Adipose tissue (tissue), 3 donors: Measurements from ENCODE around the gene ST8SIA4. TPM values are rescaled to one million over a fixed set of nuclear protein-coding genes. Genes with fewer than 3 reads are reported as not detected.

Source experiments
- H3K27ac ChIP-seq: one replicate; pipeline ENCODE4 v1.5.1; 2013; ENCODE audit warnings: low read depth, low read length
- WGBS, 3 donors: extraction: QIAGEN DNeasy Blood & Tissue Kit; methylation state at CpG; one replicate each; pipeline ENCODE4 v1.1.7; 2013; 5-methylcytosine and 5-hydroxymethylcytosine counted together
- polyA plus RNA-seq, 3 donors: library from polyadenylated mRNA; stranded (reverse); fragments of 200-250 nt; gene quantifications; one replicate each; pipeline ENCODE4 v1.2.3, GENCODE V29; 2013
- donor health status: healthy with polysubstance abuse.
- donor health status: Bipolar disorder and iron deficiency.
- donor health status: healthy.

The ST8SIA4 gene, protein sequence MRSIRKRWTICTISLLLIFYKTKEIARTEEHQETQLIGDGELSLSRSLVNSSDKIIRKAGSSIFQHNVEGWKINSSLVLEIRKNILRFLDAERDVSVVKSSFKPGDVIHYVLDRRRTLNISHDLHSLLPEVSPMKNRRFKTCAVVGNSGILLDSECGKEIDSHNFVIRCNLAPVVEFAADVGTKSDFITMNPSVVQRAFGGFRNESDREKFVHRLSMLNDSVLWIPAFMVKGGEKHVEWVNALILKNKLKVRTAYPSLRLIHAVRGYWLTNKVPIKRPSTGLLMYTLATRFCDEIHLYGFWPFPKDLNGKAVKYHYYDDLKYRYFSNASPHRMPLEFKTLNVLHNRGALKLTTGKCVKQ
- 1 to 10 TPM in 2 of 3 donors, under 1 TPM in 1; 0.45 to 3.1 (median 2.7) TPM for polyA plus RNA-seq

DNA sequence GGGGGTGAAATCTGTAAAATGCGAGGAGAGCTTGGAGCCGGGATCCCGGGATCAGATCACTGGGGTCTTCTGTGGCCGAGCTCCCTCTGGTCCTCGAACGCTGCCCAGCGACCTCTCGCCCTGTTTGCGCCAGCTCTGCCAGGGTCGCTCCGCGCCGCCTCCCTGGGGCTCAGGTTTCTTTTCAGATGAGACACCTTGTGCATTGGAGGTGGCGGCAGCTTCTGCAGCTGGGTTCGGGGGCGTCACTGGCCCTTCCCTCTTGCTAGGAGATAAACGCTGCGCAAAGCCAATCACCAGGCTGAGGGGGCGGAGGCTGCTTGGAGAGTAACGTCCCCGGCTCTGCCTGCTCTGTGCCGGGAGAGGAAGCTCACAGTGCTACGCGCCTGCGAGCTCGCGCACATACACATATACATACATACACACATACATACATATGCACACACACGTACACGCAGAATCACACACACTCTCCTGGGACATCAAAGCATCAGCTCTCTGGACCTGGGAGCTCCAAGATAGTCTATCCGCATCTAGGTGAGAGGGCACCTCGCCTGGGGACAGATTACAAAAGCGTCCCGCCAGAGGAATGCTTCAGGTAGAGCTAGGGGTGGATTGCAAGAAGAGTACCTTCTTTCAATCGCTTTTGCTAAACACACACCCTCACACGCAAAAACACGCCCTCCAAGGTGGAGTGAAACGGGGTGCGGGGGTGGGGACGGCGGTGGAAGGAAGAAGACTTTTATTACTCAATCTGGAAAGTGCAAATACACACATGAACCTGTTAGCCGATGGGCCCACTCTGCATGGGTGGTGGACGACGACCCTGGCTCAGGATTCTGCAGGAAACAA is at the start of gene ST8SIA4:
Gene ST8SIA4, minus strand, starts transcription at position 244 of the 849 bp plus-strand sequence. CDS start 327 bp downstream, outside the sequence.
- WGBS, 3 donors = 0 to 1% (median 1%) methylated on average over 42 to 43 of the region's 43 CpGs
- no peak within 1 kb of the TSS for H3K27ac ChIP-seq

GRCh38 chr5:100950985-100951384 is 47.9 kb upstream of the ST8SIA4 start:
- 66 to 76% (median 67%) methylated on average over 4 of the region's 4 CpGs for WGBS, 3 donors
- no peak overlapping the region for H3K27ac ChIP-seq

DNA sequence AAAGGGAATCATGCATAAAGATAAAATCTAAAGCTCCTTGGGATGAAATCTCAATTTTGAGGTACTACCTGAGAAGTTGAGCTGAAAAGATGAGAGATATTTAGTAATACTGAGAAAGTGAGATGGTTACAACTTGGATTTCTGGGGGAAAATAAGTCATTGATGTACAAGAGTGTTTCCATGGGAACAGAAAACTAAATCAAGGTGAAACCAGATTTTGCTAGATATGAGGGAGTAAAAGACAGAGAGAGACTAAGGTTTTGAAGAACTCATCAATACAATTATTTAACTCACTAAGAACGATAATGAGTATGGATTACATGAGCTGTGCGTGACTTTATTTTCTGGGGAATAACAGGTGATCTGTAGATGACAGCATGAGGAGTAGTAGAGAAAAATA is 10.2 kb upstream of the ST8SIA4 start:
- no peak overlapping the region for H3K27ac ChIP-seq
- 83 to 97% (median 93%) methylated on average over 2 of the region's 2 CpGs for WGBS, 3 donors

DNA sequence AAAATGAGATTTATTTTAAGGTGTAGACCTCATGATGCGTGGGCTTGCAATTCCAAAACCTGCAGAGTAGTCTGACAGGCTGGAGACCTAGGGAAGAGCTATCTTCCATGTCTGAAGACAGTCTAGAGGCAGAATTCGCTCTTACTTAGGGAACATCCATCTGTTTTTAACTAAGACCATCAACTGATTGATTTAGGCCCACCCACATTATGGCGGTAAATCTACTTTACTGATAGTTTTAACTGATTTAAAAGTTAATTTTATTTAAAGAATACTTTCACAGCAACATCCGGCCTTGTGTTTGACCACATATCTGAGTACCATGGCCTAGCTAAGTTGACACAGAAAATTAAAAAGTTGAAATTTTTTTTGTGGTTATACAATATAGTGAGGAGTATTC is 6.0 kb upstream of the ST8SIA4 start:
- no peak overlapping the region for H3K27ac ChIP-seq
- 92 to 94% (median 94%) methylated on average over 4 of the region's 4 CpGs for WGBS, 3 donors

DNA sequence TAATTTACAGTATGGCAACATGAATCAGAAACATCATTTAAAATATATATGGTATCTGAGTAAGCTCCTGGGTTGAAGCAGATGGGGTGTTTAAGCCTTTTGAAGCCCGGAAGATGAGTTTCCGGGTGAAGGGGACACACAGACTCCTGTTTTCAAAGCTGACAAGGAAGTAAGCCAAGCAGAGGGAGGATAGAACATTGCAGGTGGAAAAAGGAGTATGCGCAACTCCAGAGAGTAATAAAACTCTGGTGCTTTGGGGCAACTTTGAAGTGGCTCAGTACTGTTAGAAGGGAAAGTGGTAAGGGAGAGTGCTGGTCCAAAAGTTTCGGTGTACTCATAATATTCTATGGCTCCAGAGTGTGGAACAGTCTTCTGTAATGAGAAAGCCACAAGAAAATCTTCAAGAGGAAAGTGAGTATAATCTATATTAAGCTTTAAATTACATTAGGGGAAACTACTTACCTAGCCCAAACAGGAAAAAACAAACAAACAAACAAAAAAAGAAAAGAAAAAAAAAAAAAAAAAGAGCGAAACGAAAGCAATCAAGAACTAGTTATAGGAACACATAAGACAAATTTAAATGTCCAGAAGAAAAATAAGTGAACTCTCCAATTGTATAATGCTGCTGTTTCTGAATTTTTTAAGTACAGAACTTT is 2.3 kb upstream of the ST8SIA4 start:
- 75 to 78% (median 75%) methylated on average over 6 of the region's 6 CpGs for WGBS, 3 donors
- no peak overlapping the region for H3K27ac ChIP-seq

DNA sequence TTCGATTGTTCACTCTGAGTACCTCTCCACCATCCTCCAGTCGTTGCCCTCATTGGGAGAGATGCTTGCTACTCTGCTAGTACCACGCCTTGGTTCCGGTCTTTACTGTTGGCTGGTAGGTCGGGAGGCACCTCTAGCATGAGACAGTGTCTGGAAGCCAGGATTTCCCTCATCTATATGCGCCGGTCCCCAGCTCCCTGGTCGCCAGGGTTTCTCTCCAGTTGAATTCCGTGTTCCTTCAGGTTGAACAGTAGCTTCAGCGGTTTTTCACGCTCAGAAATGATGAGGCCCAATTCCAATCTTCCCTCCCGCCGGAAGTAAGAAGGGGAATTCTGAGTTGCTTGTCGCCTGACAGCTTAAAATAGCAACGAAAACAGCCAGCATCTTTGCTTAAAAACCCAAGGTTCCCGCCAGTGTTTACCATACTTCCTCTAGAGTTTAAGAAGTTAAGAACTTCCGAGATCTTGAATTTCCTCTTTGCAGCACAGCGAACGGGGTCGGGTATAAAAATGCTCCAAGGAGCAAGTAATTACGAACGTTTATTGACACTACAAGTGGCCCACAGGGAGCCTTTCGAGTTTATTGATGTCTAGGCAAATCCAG is 1.3 kb upstream of the ST8SIA4 start:
- H3K27ac ChIP-seq = no peak overlapping the region
- 6 to 8% (median 7%) methylated on average over 23 of the region's 23 CpGs for WGBS, 3 donors

GRCh38 chr5:100902440-100903038 is 543 bp downstream of the ST8SIA4 start:
- H3K27ac ChIP-seq = no peak overlapping the region
- WGBS, 3 donors = 1 to 2% (median 1%) methylated on average over 14 of the region's 14 CpGs

DNA sequence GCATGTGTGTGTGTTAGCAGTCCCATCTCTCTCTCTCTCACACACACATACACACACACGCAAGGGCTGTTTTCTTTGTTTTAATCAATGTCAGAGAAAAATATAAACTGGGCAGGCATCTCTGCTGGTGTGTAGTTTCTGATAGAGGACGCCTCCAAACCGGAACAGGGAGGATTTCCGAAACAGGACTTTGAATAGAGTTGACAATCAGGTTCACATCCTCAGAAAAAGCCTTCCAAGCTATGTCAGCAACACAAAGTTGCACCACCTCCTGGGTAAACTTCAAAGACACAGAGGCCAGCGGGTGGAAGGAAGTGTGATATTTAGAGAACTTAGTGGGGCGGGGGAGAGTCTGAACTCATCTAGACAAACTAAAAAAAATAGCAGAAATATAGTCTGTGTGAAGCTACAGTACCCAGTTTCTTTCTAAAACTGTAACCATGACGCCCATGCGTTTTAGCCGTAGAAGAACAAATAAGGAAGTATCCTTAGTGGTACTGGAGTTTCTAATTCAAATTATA is 1.2 kb downstream of the ST8SIA4 start:
- no peak overlapping the region for H3K27ac ChIP-seq
- 3 to 5% (median 3%) methylated on average over 9 of the region's 9 CpGs for WGBS, 3 donors

DNA sequence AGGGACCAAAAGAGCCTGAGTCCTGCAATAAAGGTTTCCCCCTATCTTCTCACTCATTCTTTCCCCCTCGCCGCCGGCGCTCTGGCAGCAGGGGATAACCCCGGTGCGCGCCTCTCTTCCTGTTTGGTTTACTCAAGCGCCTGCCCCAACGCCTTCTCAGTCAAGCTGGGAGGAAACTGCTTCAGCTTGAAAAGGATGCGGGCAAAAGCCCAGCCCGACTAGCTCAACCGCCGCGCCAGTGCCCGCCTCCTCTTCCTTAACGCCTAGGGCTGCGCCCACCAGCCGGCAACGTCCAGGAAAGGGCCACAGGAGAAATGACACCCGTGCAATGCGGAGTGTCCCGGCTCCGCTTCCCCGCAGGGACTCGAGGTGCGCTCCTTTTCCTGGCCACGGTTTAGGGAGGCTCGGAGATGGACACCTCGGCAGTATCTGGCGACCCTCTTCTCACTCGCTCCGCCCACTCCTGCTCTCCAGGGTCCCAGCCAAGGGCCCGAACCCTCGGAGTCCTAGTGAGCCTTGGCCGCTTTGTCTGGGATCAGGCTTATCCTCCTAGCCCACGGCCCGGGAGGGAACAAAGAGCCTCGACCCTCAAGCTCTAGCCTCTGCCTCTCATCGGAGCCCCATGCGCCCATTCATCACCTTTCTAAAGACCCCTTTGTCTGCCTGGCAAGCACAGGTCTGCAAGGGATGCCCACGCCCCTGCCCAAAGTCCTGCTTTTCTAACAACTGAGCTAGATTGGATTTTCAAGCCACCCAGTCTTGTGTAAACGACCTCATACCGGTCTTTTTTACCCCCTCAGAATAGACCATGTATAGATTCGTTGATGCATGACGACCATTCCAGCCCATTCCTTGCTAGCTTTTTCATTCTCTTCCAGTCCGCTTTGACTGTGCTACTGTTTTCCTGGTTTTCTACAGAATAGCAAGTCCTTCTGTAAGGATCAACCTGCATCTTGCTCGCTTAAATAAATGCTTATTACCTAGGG is 2.0 kb downstream of the ST8SIA4 start:
- no peak overlapping the region for H3K27ac ChIP-seq
- 1% methylated on average over 42 to 47 of the region's 47 CpGs for WGBS, 3 donors

GRCh38 chr5:100900142-100900795 is 2.8 kb downstream of the ST8SIA4 start:
- 3 to 5% (median 3%) methylated on average over 19 of the region's 19 CpGs for WGBS, 3 donors
- H3K27ac ChIP-seq = no peak overlapping the region

GRCh38 chr5:100899675-100900074 is 3.4 kb downstream of the ST8SIA4 start:
- H3K27ac ChIP-seq = no peak overlapping the region
- 72 to 90% (median 83%) methylated on average over 2 of the region's 2 CpGs for WGBS, 3 donors

- no peak overlapping the region for H3K27ac ChIP-seq
- 57 to 70% (median 58%) methylated on average over 5 of the region's 5 CpGs for WGBS, 3 donors
Observed at GRCh38 chr5:100898504-100899346, 4.4 kb downstream of the ST8SIA4 start.

DNA sequence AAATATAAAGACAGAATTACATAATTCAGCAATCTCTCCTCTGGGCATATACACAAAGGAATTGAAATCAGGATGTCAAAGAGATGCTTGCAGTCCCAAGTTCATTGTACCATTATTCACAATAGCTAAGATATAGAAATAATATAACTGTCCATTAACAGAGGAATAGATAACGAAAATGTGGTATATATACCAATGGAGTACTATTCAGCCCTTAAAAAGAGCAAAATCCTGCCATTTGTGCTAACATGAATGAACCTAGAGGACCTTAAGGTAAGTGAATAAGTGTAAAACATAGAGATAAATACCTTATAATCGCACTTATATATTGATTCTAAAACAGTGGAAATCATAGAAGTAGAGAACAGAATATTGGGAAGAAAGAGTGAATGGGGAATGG is 7.0 kb downstream of the ST8SIA4 start:
- H3K27ac ChIP-seq = no peak overlapping the region
- 83 to 93% (median 90%) methylated on average over 2 of the region's 2 CpGs for WGBS, 3 donors

- 32 to 51% (median 36%) methylated on average over 3 of the region's 3 CpGs for WGBS, 3 donors
- H3K27ac ChIP-seq = no peak overlapping the region
Observed at GRCh38 chr5:100890461-100891008, 12.5 kb downstream of the ST8SIA4 start.

DNA sequence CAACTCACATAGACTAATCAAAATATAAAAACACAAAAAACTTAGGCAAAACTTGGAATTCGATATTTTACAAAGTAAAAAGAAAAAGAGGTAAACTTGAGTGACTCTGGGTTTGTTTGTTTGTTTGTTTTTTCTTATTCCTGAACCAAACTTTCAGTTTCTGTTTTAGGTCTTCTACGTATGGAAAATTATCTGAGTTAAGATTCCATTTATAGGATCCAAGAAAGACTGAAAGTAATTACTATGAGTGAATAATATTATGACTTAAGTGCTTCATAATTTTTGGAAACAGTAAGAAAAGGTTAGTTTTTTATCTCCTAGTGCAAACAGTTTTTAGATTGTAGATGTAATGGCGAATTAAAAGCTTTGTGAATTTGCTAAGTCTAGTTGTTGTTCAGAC is 13.2 kb downstream of the ST8SIA4 start:
- 39 to 59% (median 48%) methylated on average over 3 of the region's 3 CpGs for WGBS, 3 donors

More for the DNA sequence above, 13.2 kb downstream of the ST8SIA4 start:
- no peak overlapping the region for H3K27ac ChIP-seq
